CD4-positive, alpha-beta T cell treated with Interleukin-2 at 100 ng/mL for 4 hours (primary cell): ENCODE results near the gene WWOX.

ENCODE experiments used
- DNase-seq: peaks from one replicate; pipeline ENCODE4 v3.0.0-alpha.2; 2020; ENCODE audit warnings: low spot score

WWOX gene

GRCh38 chr16:78773706-78774105 is 674.3 kb downstream of the WWOX start:
- no peak for DNase-seq

DNA sequence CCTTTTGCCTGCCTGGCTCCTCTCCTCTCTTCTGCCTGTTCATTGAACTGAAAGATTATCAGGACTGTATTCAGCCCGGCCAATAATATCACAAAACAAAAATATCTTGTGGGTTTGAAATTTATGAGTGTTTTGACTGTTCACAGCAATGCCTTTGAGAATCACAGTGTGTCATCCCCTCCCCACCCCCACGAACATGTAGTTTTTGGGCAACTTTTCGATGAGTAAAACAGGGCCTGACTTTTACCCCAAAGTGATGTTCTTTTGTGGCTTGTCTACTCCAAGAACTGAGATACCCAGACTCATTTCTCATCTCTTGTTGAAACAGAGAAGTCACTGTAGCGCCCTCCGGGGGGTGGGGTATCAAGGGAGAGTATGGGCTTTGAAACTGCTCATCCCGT is 675.7 kb downstream of the WWOX start:
- DNase-seq: peak; percentile 22

GRCh38 chr16:78778101-78779004 is 678.9 kb downstream of the WWOX start:
- peak; percentile 57 for DNase-seq

GRCh38 chr16:78780808-78781207 is 681.4 kb downstream of the WWOX start:
- no peak for DNase-seq

DNA sequence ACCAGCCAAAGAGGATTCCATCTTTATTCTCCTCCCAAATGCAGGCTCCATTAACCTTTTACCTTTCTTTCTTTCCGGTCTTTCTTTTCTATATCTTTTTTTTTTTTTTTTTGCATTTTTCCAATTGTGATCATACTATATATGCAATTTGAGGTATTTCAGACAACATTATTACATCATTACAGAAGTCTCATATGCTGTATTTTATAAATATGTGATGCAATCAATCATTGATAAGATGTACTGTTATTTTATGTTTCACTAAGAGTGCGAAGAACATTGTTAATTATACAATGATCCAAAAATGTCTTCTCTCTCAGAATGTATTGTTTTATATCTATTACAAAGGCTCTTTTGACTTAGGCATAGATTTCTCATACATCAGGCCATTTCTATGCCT is 683.1 kb downstream of the WWOX start:
- no peak for DNase-seq

DNA sequence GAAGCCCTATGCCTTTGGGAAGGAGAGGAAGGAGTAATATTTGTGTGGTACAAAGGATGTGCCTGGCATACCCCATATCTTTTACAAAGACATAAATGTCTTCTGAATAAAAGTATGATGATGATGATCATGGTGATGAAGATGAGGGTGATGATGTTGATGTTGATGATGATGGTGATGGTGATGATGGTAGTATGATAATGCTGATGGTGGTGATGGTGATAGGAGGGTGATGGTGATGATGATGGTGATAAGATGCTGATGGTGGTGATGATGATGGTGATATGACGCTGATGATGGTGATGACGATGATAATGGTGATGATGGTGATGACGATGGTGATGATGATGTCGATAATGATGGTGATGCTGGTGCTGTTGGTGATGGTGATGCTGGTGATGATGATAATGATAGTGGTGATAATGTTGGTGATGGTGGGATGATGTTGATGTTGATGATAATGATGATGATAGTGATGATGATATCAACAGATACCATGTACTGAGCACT is 684.2 kb downstream of the WWOX start:
- no peak for DNase-seq

DNA sequence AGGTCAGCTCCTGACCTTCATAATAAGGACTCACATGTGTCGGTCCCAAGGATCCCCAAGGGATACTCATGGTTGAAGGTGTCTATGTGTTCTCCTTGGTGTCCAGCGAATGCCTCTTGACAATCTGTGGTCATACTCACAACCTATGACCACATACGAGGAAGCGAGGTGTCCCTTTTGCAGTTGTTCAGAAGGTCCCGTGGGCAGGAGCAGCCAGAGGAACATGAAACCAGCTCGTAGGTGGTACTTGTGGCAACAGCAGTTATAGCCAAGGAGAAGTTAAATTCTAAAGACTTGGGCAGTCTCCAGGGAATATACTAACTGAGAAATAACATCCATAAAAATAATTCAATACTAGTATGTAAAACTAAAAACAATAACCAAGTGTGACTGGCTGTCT is 685.3 kb downstream of the WWOX start:
- no peak for DNase-seq

DNA sequence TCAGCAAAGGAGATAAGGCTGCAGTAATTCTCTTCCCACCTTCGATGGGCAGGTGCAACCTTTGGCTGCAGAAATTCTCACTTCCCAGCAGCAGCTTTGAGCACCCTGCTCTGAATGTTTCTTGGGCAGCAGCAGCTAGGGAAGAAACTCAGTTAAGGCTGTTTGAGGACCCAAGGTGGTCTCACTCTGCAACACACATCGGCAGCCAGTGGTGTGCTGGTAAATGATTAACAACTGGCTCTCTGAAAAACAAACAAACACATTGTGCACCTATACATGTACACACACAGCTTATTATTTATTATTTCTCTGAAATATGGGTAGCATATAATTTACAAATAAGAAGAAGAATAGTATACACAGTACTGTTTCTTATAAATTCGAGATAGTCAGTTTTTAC is 685.8 kb downstream of the WWOX start:
- DNase-seq: no peak

GRCh38 chr16:78786635-78787034 is 687.2 kb downstream of the WWOX start:
- no peak for DNase-seq

DNA sequence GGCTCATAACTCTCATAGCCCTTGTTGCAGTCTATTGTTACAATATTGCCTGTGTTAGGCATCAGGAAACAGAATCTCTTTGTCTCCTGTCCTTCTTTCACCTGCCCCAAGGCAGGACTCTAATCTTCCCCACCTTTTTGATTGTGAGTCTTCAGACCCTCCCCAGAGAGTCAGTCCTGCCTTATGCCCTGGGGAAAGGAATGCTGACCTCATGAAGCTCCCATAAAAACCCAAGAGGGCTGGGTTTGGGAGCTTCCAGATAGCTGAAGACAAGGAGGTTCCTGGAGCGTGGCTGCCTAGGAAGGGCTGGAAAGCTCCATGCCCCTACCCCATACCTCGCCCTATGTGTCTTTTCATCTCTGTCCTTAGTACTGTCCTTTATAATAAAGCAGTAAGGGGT is 688.8 kb downstream of the WWOX start:
- DNase-seq: no peak

DNA sequence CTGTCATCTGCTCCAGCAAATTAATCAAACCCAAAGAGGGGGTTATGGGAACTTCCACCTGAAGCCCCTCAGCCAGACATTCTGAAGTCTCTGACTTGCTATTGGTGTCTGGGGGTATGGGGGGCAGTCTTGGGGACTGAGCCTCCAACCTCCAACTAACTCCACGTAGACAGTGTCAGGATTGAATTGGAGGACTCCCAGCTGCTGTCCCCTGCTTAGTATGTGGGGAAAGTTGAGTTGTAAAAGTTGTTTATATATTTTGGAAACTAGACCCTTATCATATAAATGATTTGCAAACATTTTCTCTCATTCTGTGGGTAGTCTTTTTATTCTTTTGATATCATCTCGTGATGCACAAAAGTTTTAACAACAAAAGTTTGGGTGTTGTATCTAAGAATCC is 689.2 kb downstream of the WWOX start:
- no peak for DNase-seq

- no peak for DNase-seq
Observed at GRCh38 chr16:78789561-78789960, 690.1 kb downstream of the WWOX start.

- DNase-seq: no peak
Observed at GRCh38 chr16:78791011-78791410, 691.6 kb downstream of the WWOX start.

DNA sequence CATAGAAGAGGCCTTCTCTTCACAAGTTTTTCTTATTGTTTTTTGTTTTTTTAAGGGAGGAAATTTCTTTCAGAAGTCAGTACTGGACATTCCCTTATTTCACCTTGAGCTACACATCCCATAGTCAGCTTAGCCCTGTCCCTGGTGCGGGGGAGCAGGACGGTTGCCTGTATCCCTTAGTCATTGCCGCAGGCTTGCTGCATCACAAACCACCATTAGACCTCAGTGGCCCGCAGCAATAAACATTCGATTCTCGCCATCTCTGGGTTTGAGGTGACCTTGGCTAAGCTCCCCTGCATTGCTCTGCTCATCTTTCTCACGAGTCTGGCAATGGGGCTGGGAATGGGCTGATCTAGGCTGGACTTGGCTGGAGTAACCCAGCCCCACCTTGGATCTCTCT is 692.5 kb downstream of the WWOX start:
- no peak for DNase-seq

DNA sequence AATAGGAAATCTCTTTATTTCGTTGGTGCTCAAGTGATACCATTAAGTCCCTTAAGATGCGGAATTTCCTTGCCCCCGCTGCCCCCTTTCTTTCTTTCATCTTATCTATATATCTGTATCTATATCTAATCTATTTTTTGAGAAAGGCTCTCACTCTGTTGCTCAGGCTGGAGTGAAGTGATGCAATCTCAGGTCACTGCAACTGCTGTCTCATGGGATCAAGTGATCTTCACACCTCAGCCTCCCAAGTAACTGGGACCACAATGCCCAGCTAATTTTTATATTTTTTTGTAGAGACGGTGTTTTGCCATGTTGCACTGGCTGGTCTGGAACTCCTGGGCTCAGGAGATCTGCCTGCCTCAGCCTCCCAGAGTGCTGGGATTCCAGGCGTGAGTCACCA is 693.5 kb downstream of the WWOX start:
- DNase-seq: no peak

DNA sequence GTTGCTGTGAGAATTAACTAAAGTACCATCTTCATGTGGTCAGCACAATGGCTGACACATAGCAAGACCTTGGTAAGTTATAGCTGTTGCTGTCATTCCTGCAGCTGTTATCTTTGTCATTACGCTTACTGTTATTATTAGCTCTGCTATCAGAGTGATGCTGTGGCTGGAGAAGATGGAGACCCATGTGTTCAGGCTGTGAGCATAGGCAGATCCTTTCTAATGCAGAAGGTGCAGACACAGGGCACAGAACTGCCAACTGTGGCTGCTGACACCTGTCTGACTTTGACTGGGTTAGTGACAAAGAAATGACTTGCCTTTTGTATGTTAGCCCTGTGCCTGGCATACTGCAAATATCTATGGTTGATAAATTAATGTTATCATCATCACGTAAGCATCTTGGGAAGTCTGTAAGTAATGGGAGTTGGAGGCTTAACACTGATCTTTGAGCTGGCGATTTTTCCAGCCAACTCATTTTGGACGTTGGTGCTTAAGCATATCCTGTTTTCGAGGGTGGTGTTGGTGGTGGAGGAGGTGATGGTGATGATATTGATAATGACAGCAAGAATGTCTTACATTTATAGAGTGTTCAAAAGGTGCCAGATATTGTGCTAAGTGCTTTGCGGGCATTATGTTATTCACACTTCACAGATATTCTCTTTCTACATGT is 695.3 kb downstream of the WWOX start:
- DNase-seq: peak; percentile 16

GRCh38 chr16:78795433-78795832 is 696.0 kb downstream of the WWOX start:
- DNase-seq: no peak

GRCh38 chr16:78796221-78796866 is 696.9 kb downstream of the WWOX start:
- peak; percentile 41 for DNase-seq

- DNase-seq: no peak
Observed at GRCh38 chr16:78799429-78799828, 700.0 kb downstream of the WWOX start.

GRCh38 chr16:78800523-78800922 is 701.1 kb downstream of the WWOX start:
- DNase-seq: no peak

DNA sequence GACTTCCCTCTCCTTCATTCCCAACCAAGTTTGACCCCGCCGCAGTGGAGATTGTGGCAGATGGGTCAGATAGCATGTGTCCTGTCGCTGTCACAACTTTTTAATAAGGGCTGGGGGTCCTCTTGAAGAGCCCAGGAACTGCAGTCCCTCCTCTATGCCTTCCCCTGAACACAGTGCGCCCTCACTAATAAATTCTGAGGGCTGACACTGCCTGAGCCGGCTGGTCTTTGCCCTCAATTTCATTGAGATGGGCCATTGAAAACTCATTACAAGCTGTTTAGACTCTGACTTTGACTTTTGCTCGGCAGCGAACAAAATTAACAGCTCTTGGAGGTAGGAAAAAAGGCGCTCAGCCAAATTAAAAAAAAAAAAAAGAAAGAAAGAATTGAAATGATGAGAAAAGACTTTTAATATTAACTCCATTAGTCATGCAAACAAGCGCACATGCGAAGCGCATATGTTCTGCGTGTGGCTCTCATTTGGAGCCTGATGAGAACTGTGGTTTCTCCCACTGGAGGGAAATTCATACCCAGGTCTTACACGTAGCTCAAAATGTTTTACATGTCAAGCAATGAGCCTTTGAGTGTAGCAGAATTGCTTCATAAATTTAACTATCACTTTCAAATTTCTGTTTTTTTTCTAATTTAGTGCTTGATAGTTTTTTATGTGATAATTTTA is 704.7 kb downstream of the WWOX start:
- DNase-seq: no peak

GRCh38 chr16:78805556-78805955 is 706.1 kb downstream of the WWOX start:
- DNase-seq: no peak
